ENCODE data around the gene RAB6A.
A peak's percentile ranks its signal among the peaks of the same experiment; 100 is the strongest.
"Not testable (repeated sequence)": the region's sequence is repeated elsewhere in the genome, so short reads cannot be mapped to it uniquely, and the experiment has no call there.

Gene RAB6A

GRCh38 chr11:73760679-73761402, at the start of gene RAB6A:
RAB6A (minus strand) TSS chr11:73761074; CDS start chr11:73760635, 439 bp downstream.
- DNase-seq (ENCODE audit: low read depth, low spot score): peak; percentile 98

GRCh38 chr11:73810637-73811036, 49.8 kb upstream of the RAB6A start:
- DNase-seq (ENCODE audit: low read depth, low spot score): no peak

GRCh38 chr11:73808052-73808451, 47.2 kb upstream of the RAB6A start:
- no peak for DNase-seq (ENCODE audit: low read depth, low spot score)

GRCh38 chr11:73804712-73805111, 43.8 kb upstream of the RAB6A start:
- DNase-seq (ENCODE audit: low read depth, low spot score): no peak

- DNase-seq (ENCODE audit: low read depth, low spot score): no peak
Measured at GRCh38 chr11:73801136-73801535, 40.3 kb upstream of the RAB6A start.

GRCh38 chr11:73800276-73800806, 39.5 kb upstream of the RAB6A start:
- DNase-seq (ENCODE audit: low read depth, low spot score): no peak

GRCh38 chr11:73797457-73797856, 36.6 kb upstream of the RAB6A start:
- DNase-seq (ENCODE audit: low read depth, low spot score): no peak

GRCh38 chr11:73795925-73796632, 35.2 kb upstream of the RAB6A start:
- no peak for DNase-seq (ENCODE audit: low read depth, low spot score)

GRCh38 chr11:73792584-73792983, 31.7 kb upstream of the RAB6A start:
- no peak for DNase-seq (ENCODE audit: low read depth, low spot score)

GRCh38 chr11:73789279-73789670, 28.4 kb upstream of the RAB6A start:
- DNase-seq (ENCODE audit: low read depth, low spot score): no peak

- DNase-seq (ENCODE audit: low read depth, low spot score): peak; percentile 68
Measured at GRCh38 chr11:73787643-73788558, 27.0 kb upstream of the RAB6A start, which contains the start of gene MRPL48. MRPL48 (plus strand) TSS chr11:73787874; CDS start chr11:73787972, 98 bp downstream.

- no peak for DNase-seq (ENCODE audit: low read depth, low spot score)
Measured at GRCh38 chr11:73787051-73787642, 26.3 kb upstream of the RAB6A start.

GRCh38 chr11:73785467-73785866, 24.6 kb upstream of the RAB6A start:
- not testable (repeated sequence) for DNase-seq (ENCODE audit: low read depth, low spot score)

GRCh38 chr11:73784734-73785133, 23.9 kb upstream of the RAB6A start:
- no peak for DNase-seq (ENCODE audit: low read depth, low spot score)

- DNase-seq (ENCODE audit: low read depth, low spot score): no peak
Measured at GRCh38 chr11:73784080-73784634, 23.3 kb upstream of the RAB6A start.

GRCh38 chr11:73783483-73784020, 22.7 kb upstream of the RAB6A start:
- DNase-seq (ENCODE audit: low read depth, low spot score): no peak

- no peak for DNase-seq (ENCODE audit: low read depth, low spot score)
Measured at GRCh38 chr11:73781303-73781702, 20.4 kb upstream of the RAB6A start.

- DNase-seq (ENCODE audit: low read depth, low spot score): peak; percentile 95
Measured at GRCh38 chr11:73779084-73779902, 18.4 kb upstream of the RAB6A start.

- not testable (repeated sequence) for DNase-seq (ENCODE audit: low read depth, low spot score)
Measured at GRCh38 chr11:73770811-73771210, 9.9 kb upstream of the RAB6A start.

- no peak for DNase-seq (ENCODE audit: low read depth, low spot score)
Measured at GRCh38 chr11:73766763-73767162, 5.9 kb upstream of the RAB6A start.
